Fibroblast of peridontal ligament (primary cell): ENCODE results near the gene SEC14L6.
"Not testable (repeated sequence)": the region's sequence is repeated elsewhere in the genome, so short reads cannot be mapped to it uniquely, and the experiment has no call there.

Experiments used
- DNase-seq: peaks from one replicate; pipeline ENCODE4 v3.0.0-alpha.2; 2010; ENCODE audit errors: extremely low read depth

SEC14L6 gene

DNA sequence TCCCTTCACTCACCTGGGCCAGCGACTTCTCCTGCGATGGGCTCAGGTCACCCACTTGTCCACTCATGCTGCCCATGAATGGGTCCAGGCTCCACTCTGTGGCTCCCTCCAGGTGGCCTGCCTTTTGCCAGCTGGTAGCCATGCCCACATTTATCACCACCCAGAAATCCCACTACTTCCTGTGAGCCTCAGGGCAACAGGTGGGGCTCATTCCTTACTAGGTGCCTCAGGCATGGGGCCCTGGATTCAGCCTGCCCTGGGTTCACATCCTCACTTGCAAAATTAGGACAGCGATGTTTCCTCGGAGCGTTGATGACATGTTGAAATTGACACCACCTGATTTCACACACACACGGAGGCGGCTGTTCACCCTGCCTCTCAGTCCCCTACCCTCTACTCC is at the start of gene SEC14L6:
Gene SEC14L6 (minus strand): TSS at position 126 of the 400 bp plus-strand sequence. CDS start 59 bp downstream, at position 67.
- no peak for DNase-seq

DNA sequence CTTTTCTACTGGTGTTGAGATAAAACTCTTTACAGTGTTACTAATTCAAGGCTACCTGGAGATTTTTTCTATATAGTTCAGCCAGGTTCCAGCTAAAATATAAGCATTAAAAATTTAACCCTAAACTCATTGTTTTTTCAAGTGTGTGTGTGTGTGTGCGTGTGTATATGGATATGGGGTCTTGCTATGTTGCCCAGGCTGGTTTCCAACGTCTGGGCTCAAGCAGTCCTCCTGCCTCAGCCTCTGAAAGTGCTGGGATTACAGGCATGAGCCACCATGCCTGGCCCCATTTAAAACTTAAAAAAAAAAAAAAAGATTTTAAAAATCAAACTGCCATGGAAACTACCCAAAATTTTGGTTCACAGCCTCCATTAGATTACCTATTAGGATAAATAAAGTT is 49.7 kb upstream of the SEC14L6 start:
- DNase-seq: no peak

DNA sequence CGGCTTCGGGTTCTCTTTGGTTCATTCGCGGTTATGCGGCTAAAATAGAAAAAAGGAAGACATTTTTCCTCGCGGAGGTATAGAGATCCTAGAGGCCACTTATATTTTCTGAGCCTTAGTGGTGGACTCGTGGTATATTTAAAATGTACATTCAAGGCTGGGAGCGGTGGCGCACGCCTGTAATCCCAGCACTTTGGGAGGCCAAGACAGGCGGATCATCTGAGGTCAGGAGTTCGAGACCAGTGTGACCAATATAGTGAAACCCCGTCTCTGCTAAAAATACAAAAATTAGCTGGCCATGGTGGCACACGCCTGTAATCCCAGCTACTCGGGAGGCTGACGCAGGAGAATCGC is 45.8 kb upstream of the SEC14L6 start:
- DNase-seq: not testable (repeated sequence)

DNA sequence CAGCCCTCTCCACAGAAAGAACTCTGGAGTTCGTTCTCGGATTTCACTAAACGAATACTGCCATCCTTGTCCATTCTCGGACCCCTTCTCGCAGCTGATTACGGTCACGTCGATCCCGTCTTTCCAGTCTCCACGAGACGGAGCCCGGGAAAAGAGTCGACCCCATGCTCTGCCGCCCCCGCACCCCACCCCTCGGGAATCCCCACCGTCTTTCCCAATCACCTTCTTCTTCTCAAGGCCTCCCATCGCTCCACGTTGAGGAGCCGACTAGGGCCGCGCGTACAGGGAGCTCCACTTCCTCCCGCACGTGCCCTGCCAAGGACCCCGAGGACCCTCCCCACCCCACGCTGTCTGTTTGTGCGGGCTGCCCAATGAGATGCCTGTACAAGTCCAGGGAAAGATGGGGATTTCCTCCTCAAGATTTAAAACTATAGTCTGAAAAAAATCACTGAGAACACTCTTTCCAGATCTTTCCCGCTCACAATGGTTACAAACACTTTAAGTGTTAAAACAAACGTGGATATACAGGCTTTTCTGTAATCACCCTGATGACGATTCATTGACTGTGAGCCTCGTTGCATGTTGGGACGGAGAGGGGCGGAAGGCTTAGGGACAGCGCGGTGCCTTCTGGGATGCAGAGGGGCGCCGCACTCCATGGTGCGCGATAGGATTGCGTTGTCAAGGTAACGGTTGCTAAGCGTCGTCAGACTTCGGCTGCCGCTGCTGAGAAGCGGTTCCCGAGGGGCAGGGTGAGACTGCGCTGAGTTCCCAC is 45.2 kb upstream of the SEC14L6 start, which contains the start of gene PES1:
Gene PES1 (minus strand): TSS at position 323 of the 772 bp plus-strand sequence. CDS start 77 bp downstream, at position 246.
- peak; percentile 99 for DNase-seq

DNA sequence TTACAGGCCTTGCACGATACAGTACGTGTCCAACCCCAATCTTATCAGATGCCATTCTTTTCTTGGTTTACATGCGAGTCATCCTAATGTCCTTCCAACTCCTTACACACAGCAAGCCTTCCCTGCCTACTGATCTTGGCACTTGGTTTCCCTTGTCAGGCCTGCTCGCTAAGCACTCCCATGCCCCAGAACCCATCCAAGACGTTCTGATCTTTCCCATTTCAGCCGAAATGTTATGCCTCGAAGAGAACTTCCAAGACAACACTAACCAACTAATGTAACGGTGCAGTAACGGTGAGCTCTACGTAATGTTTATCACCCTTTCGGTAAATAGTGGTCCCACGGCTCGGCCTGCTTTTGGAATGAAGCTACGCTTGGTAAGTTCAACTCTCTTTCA is 44.6 kb upstream of the SEC14L6 start:
- peak; percentile 39 for DNase-seq

DNA sequence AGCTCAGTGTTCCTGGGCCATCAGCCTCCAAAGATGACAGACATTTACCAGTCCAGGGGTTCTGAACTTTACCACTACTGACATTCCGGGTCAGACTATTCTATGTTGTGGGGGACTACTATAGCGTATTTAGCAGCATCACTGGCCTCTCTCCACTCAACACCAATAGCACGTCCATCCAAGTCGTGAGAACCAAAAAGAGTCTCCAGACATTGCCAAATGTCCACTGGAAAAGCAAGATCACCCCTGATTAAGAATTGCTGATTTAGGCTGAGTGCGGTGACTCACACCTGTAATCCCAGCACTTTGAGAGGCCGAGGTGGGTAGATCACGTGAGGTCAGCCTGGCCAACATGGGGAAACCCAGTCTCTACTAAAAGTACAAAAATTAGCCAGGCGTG is 39.9 kb upstream of the SEC14L6 start:
- DNase-seq: no peak

DNA sequence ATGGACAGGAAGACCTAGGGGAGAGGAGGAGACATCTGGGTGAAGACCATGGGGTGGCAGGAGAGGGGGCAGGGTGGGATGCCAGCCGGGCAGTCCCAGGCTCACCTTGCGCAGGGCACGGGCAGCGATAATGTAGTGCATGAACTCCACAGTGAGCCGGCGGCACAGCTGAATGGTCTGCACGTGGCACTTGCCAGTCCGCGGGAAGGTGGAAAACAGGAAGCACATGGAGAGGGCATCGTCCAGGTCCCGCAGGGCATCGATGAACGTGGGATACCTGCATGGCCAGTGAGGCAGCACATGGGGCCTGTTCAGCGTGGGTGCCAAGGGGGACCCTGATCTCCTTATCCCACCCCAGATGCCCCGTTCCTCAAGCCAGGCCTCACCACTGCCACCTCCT is 37.9 kb upstream of the SEC14L6 start:
- DNase-seq: no peak

DNA sequence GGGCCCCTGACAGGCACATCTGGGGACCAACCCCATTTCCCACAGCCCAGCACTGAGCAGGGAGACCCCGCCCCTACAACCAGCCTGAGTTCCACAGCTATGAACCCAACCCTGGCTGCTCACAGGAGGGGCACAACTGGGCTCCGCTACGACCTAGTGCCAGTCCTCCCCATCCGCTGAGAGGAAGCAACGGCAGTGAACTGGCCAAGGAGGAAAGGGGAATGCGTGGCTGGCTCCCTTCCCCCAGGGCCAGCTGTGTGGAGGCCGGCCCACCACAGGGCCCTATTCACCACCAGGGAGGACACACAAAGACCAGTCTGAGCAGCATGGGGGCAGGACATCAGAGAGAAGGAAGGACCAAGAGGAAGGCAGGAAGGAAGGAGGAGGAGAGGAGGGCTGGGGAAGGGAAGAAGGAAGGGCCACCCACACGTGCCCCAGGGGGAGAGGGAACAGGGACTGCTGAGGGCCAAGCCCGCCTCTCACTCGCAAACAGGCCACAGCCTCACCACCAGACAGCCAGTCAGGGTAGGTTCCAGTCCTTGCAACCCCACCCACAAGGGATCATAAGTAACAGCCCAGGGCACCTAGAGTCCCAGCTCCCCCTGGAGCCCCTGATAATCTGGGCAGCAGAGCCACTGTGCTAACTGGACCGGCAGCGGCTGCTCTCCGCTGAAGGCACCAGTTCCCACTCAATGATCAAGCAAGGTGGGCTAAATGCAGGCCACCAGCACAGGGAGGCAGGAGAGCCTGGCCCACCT is 36.4 kb upstream of the SEC14L6 start:
- DNase-seq: no peak

DNA sequence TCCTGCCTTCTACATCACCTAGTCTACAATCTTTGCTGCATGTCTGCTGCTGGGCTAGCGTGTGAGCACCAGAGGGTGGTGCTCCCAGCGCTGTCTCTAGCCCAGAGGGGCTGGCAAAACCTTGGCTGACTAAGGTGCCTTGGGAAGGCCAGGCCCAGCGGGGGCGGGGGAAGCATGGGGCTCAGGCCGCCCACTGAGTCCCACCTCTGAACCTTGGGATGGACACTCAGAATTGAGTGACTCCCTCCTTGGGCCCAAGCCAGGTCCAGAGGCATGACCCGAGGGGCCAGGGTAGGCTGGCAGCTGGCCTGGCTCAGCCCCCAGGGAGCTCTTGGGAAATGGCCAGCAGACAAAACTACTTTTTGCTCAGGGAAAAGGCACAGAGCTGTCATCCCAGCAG is 35.5 kb upstream of the SEC14L6 start:
- DNase-seq: no peak

DNA sequence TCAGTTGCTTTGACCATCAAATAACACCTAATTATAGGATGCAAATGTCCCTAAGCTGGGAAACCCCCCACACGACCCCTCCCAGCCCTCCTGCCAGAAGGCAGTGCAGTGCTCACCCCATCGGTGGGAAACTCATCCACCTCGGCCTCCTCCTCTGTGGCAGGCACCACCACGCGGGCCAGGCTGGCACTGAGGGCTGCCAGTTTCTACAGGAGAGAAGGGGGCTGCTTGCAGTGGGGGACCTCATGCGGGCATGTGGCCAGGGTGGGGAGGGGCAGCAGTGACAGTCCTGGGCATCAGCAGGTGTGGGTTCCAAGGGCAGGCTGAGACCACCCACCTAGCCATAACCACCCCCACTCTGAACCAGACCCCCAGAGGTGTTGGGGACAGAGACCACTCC is 34.4 kb upstream of the SEC14L6 start:
- no peak for DNase-seq

DNA sequence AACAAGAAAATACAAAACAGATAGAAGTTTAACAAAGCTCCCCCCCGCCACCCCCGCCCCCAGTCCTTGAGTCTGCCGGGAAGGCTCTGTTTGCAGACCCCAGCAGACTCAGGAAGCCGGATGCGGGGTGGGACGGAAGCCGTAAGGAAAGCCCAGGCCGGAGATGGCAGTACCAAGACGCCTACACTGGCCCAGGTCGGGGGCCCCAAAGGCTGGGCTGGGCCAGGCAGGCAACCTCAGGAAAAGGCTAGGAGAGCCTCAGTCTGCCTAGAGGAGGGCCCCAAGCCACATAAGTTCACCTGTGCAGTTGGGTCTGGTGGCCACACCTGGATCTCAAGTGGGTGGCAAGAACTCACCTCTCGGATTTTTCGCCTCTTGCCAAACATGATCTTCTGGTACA is 31.9 kb upstream of the SEC14L6 start:
- DNase-seq: no peak

DNA sequence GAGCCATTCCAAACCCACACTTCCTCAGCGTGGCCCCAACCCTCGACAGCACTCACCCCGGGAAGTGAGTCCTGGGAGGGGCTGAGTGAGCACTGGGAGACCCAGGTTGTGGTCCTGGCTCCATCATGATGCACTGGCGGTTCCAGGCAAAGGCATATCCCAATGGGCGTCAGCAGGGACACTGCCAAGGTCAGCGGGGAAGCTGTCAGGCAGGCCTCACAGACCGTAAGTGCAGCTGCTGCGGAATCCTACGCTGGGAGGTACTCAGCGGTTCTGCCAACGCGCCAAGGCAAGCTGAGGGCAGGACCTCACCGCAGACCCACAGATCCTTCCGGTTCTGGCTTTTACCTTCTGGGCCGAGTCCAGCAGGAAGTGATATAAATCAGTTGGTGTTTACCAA is 29.3 kb upstream of the SEC14L6 start:
- no peak for DNase-seq

DNA sequence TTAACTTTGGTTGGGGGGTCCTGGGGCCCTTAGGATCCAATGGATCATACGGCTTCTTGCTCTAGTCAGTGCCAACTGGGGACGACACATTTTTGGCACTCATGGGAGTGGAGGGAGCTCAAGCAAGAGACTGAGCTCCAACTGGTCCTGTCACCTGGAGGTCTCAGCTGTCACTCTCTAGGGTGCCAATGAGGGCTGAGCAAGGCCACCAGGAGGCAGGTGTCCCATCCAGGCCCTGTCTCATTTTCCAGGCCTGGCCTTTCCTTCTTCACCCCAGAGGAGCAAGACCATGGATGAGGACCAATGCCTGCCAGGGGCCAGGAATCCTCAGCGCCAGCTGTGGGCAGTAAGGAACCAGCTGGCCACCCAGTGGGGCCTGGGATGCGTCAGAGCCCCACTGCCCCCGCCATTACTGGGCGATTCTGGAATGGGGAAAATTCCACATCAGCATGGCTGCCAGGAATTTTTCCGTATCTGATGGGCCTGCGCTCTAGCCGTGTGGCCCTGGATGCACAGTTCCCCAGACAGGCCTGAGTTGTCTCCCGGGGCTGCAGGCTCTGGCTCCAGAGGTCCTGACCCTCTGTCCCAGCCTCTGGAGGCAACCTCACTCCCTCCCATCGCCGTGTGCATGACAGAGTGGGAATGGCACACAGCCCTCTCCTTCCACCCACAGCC is 28.6 kb upstream of the SEC14L6 start:
- DNase-seq: peak; percentile 5

DNA sequence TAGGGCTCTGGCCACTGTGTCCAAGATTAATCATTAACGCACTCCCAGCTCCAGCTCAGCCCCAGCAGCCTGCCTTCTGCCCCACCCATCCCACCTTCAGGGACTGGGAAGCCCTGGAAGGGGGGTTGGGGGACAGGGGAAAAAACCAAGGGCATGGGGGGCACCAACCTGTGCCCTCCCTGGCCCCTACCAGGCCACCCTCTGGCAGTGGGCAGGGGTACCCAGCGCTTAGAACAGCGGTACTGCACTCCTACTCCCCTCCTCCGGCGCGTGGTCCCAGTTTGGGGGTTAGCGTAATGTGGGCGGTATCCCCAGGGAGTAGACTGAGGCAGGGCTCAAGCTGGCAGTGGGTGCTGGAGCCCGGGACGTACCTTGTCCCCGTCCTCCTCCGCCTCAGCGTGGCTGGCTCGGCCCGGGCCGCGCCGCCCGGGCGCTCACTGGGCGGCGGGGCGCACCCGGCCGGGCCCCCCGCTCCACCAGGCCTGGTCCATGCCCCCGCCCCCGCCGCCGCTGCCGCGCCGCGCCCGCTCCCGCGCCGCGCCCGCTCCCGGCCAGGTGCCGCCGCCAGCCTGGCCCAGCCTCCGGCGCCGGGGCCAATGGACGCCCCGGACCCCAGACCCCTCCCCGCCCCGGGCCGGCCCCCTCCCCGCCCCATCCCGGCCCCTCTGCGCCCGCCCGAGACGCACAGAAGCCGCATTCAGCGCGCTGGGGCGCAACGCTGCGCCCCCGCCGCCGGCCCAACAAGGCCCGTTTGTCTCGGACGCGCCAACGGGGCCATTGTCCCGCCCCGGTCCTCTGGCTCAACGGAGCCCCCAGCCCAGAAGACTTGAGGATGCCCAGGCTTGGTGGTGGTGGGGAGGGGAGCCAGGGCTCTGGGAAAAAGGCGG is 27.8 kb upstream of the SEC14L6 start, which contains the start of gene GAL3ST1:
Gene GAL3ST1 (minus strand): TSS at position 571 of the 887 bp plus-strand sequence. CDS start 17,273 bp downstream, outside the sequence.
- no peak for DNase-seq

DNA sequence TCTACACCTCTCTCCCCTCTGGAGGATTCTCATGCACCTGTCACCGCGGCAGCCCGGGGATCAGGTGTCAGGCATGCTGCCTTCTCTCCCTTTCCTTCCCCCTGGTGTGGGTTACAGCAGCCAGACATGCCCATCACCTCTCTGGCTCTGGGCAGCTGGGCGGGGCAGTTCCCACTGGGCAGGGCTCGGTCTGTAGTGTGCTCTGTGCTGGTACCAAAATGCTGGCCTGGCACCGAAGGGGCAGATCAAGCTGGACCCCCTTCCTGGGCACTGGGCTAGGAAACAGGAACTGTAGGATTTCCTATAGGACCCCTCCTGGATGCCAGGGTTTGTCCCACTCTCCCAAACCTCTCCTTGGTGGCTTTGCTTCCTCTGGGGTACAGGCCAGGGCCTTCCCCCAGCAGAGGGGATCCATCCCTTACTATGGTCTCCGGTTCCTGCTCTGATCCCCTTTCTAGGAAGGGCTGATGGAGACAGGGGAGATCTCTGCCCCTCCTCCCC is 27.1 kb upstream of the SEC14L6 start:
- DNase-seq: no peak

DNA sequence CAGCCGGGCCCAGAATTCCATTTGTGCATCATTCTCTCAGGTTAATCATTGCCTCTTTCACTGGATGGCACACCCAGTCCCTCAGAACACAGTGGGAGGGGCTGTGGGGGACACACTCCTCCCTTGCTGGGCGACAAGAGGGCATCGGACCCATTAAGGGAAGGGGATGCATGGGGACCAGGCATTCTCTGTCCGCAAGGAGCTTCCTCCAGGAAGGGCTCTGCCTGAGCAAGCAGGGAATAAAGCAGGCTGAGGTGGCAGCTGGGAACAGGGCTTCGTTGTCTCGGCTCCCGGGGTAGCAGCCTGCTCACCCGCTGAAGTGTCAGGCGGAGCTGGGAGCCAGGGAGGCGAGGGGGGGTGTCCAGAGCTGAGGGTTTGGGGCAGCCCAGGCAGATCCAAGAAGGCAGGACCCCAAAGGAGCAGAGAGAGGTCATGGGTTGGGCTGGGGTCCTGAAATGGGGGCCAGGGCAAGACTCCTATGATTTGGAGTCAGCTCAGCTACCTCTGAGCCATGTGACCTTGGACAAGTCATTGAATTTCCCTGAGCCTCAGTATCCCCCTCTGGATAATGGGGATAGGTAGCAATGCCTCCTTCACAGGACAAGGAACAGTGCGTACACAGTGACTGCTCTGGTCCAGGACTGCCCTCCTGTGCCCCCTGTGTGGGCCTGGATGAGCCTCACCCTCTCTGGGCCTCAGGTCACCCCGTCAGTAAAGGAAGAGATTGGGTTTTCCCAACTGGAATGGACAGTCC is 26.5 kb upstream of the SEC14L6 start:
- no peak for DNase-seq

DNA sequence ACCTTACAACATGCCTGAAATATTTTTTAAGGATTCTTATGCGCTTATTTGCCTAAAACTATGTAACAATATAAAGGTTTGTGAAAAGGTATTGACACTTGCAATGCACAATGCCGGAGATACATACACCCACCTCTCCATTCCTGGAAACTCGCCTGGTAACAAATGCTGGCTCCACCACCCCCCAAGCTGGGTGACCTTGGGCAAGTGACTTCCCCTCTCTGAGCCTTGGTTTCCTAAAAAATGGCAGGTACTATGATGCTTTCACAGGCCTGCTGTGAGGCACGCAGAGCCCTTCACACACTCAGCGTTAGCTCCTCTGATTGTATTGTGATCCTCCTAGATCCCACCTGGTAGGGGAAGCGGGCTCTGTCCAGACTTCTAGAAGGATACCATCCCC is 25.7 kb upstream of the SEC14L6 start:
- no peak for DNase-seq

DNA sequence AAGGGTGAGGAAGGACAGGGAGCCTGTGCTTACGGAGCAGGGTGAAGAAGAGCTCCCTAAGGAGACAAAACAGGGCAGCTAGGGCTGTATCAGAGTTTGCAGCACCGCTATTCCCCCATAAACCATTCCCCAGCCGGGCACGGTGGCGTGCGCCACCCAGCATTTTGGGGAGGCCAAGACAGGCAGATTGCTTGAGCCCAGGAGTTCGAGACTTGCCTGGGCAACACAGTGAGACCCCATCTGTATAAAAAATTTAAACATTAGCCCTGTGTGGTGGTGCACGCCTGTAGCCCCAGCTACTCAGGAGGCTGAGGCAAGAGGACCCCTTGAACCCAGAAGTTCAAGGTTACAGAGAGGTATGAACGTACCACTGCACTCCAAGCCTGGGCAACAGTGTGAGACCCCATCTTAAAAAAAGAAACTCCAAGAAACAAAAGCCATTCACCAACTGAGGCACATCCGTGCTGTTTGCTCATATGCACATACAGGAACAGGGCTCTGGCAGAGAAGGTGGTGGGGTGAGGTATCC is 23.2 kb upstream of the SEC14L6 start:
- DNase-seq: no peak

DNA sequence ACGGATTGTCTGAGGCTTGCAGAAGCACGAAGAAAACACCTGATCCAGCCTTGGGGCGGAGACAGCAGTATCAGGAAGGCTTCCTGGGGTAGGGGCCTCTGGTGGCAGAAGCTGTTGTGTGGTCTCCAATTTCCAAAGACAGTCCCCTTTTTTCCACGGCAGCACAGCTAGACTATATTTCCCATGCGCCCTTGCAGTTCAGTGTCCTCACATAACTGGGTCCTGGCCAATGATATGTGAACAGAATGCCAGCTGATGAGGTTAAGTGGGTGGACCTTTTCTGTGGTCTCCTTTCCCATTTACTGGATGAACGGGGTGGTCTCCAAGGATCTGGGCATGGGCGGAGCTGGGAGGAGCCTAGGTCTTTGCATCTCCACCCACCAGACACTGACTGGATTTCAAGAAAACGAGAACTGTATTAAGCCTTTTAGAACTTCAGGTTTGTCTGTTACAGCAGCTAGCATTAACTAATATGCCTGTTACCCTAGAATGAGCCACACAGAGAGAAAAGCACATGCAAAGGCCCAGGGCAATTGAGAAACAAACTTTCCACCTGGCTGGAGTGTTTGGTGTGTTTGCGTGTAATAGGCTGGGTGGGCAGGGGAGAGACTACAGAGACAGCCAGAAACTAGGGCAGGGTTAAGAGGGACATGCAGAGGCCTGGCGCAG is 21.7 kb upstream of the SEC14L6 start:
- DNase-seq: no peak

DNA sequence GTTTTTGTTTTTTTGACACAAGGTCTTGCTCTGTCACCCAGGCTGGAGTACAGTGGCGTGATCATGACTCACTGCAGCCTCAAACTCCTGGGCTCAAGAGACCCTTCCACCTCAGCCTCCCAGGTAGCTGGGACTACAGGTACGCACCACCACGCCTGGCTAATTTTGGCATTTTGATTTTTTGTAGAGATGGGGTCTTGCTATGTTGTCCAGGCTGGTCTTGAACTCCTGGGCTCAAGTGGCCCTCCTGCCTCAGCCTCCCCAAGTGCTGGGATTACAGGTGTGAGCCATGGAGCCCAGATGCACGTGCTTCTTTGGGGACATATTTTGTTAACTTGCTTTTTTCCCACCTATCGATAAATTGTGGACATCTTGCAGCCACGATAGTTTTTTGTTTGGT is 20.7 kb upstream of the SEC14L6 start:
- DNase-seq: not testable (repeated sequence)
